GM12878 (cell line): ENCODE measurements around the gene PGAM2. TPM values are rescaled to one million over a fixed set of nuclear protein-coding genes. Genes with fewer than 3 reads are reported as not detected.

ENCODE experiments used
- ATAC-seq: fragments of 200-7000 bp; cut with Tn5 transposase; 3 replicates; pipeline ENCODE4 v1.9.1; 2020; ENCODE audit warnings: mild to moderate bottlenecking, moderate library complexity
- BruUV-seq: library from RNA; stranded (reverse); fragments of 400-500 nt; replicated peaks from 2 replicates; lab custom pipeline; 2021; lab: Mats Ljungman, UMichigan
- CTCF ChIA-PET: fragments of 300-600 bp; sonication (Branson Sonifier 250); formaldehyde crosslinking; extraction: SDS; loops from one replicate; lab custom pipeline; 2021; ENCODE audit warnings: inconsistent platforms; lab: Yijun Ruan, JAX
- POLR2A ChIA-PET: fragments of 350-600 bp; formaldehyde crosslinking; extraction: SDS; loops from one replicate; lab custom pipeline; 2021; ENCODE audit warnings: inconsistent platforms; lab: Charles Lee
- RAD21 ChIA-PET: fragments of 300-600 bp; sonication (Branson Sonifier 250); formaldehyde crosslinking; loops from one replicate; lab custom pipeline; 2023; ENCODE audit warnings: antibody characterized with exemption; ENCODE audit not compliant: unreplicated experiment; lab: Charles Lee
- SMC1A ChIA-PET: fragments of 300-600 bp; sonication (Branson Sonifier 250); formaldehyde crosslinking; loops from one replicate; lab custom pipeline; 2023; ENCODE audit not compliant: unreplicated experiment, uncharacterized antibody; lab: Charles Lee
- DNase-seq: peaks from one replicate; pipeline ENCODE4 v3.0.0-alpha.2; 2011; ENCODE audit warnings: low read depth, low spot score
- FAIRE-seq: peaks from 3 replicates; lab custom pipeline; 2011; peaks lifted over from hg19 to GRCh38; lab: Jason Lieb, UNC
- H2AFZ ChIP-seq: 2 replicates; pipeline ENCODE4 v1.6.0; 2011; ENCODE audit warnings: low read depth, low read length, control low read depth; ENCODE audit not compliant: control insufficient read depth
- H3K27ac ChIP-seq: 2 replicates; pipeline ENCODE4 v1.5.1; 2011; ENCODE audit warnings: control low read depth; ENCODE audit not compliant: control insufficient read depth, insufficient read depth
- H3K27me3 ChIP-seq, 2 experiments: replicated peaks in 1 of 2; 2 replicates each; pipeline versions ENCODE4 v1.6.0 to v1.6.1; 2011; ENCODE audit warnings: low read length in 1 of 2; ENCODE audit not compliant: control insufficient read depth in 2 of 2, insufficient read depth in 2 of 2
- H3K36me3 ChIP-seq, 2 experiments: 2 replicates each; pipeline ENCODE4 v1.5.1; 2011; ENCODE audit warnings: low read length in 1 of 2; ENCODE audit not compliant: control insufficient read depth in 2 of 2, insufficient read depth in 2 of 2
- H3K4me1 ChIP-seq: 2 replicates; pipeline ENCODE4 v1.6.1; 2011; ENCODE audit warnings: mild to moderate bottlenecking, low read length, moderate library complexity, mixed read lengths; ENCODE audit not compliant: control insufficient read depth, insufficient read depth
- H3K4me2 ChIP-seq: 2 replicates; pipeline ENCODE4 v1.6.0; 2011; ENCODE audit warnings: control low read depth; ENCODE audit not compliant: control insufficient read depth, insufficient read depth
- H3K4me3 ChIP-seq: fragments of 200-600 bp; sonication (generic); 2 replicates; pipeline ENCODE4 v1.5.1; 2016
- H3K79me2 ChIP-seq: 2 replicates; pipeline ENCODE4 v1.6.0; 2011; ENCODE audit warnings: low read length; ENCODE audit not compliant: control insufficient read depth, insufficient read depth
- H3K9ac ChIP-seq: 2 replicates; pipeline ENCODE4 v1.8.0; 2011; ENCODE audit warnings: low read length, control low read depth, mixed read lengths; ENCODE audit not compliant: control insufficient read depth, insufficient read depth
- H3K9me3 ChIP-seq: replicated peaks from 3 replicates; pipeline ENCODE4 v1.5.1; 2011; ENCODE audit warnings: mild to moderate bottlenecking, low read length; ENCODE audit not compliant: control insufficient read depth, insufficient read depth
- H4K20me1 ChIP-seq: 2 replicates; pipeline ENCODE4 v1.6.0; 2011; ENCODE audit not compliant: control insufficient read depth, insufficient read depth
- EGR1 ChIP-seq, 2 experiments: IDR thresholded peaks; 1 replicate in 1 of 2; 2 replicates in 1 of 2; pipeline ENCODE4 v1.6.1; 2011 to 2012; ENCODE audit warnings: low read depth in 2 of 2, low read length in 2 of 2, borderline replicate concordance in 1 of 2, mild to moderate bottlenecking in 1 of 2, moderate library complexity in 1 of 2
- JUND ChIP-seq: IDR thresholded peaks from 2 replicates; pipeline ENCODE4 v1.6.1; 2012; ENCODE audit warnings: low read depth, mild to moderate bottlenecking, low read length, improper control_type of control experiment, moderate library complexity
- MEF2B ChIP-seq: fragments of 450-650 bp; IDR thresholded peaks from 2 replicates; pipeline ENCODE4 v1.6.1; 2018; ENCODE audit warnings: mild to moderate bottlenecking, moderate library complexity; ENCODE audit not compliant: partially characterized antibody, poor library complexity, severe bottlenecking
- NFYA ChIP-seq: IDR thresholded peaks from 2 replicates; pipeline ENCODE4 v1.6.1; 2011; ENCODE audit warnings: low read depth, mild to moderate bottlenecking, low read length, improper control_type of control experiment, borderline replicate concordance
- PAX8 ChIP-seq: fragments of 450-650 bp; IDR thresholded peaks from 2 replicates; pipeline ENCODE4 v1.6.1; 2017; ENCODE audit warnings: mild to moderate bottlenecking, moderate library complexity
- TAF1 ChIP-seq: IDR thresholded peaks from 2 replicates; pipeline ENCODE4 v1.6.1; 2011; ENCODE audit warnings: mild to moderate bottlenecking, low read depth, low read length, borderline replicate concordance
- USF2 ChIP-seq: IDR thresholded peaks from 2 replicates; pipeline ENCODE4 v1.6.1; 2011; ENCODE audit warnings: low read depth, low read length, improper control_type of control experiment, borderline replicate concordance
- WGBS: methylation state at CpG from one replicate; pipeline ENCODE4 v1.1.6; 2016; ENCODE audit warnings: low lambda C conversion rate; ENCODE audit not compliant: insufficient replicate concordance, insufficient coverage; ENCODE audit errors: missing lambda C conversion rate; 5-methylcytosine and 5-hydroxymethylcytosine counted together
- in situ Hi-C: fragments of 300-500 bp; cut with MboI; formaldehyde crosslinking; loops from 9 replicates; pipeline ENCODE4 v1.14.3; 2018; ENCODE audit warnings: mixed read lengths
- intact Hi-C: fragments of 100-400 bp; cut with micrococcal nuclease; formaldehyde crosslinking; loops from one replicate; pipeline ENCODE4 v1.14.2; 2022; ENCODE audit not compliant: unreplicated experiment
- polyA plus RNA-seq, 11 experiments: library from polyadenylated mRNA; depleted of rRNA in 4 of 11; unstranded in 6 of 11; stranded (reverse) in 5 of 11; fragments of >200 nt; fragmentation: Nextera tagmentation in 4 of 11; fragmentation: Illumina TruSeq in 1 of 11; extraction: Ambion mirVana in 4 of 11; extraction: Trizol in 1 of 11; gene quantifications; 1 replicate in 1 of 11; 2 replicates in 10 of 11; pipeline versions ENCODE4 v1.2.1 to v1.2.3, GENCODE V29; 2011 to 2016; ENCODE audit warnings: inconsistent platforms in 2 of 11, missing spikeins in 2 of 11, low read depth in 1 of 11
- total RNA-seq, 4 experiments: library from RNA; depleted of rRNA in 3 of 4; stranded (reverse); fragments of >200 nt in 3 of 4; fragmentation: Illumina TruSeq in 1 of 4; extraction: Trizol in 1 of 4; gene quantifications; 2 replicates each; pipeline versions ENCODE4 v1.2.1 to v1.2.3, GENCODE V29; 2013 to 2021
- TF ChIP-seq, protein P1 (sequence below): fragments of 450-650 bp; IDR thresholded peaks from 2 replicates; pipeline ENCODE4 v1.6.1; 2018; ENCODE audit warnings: borderline replicate concordance, mild to moderate bottlenecking; ENCODE audit not compliant: partially characterized antibody
- TF ChIP-seq, protein P2 (sequence below): fragments of 450-650 bp; IDR thresholded peaks from 2 replicates; pipeline ENCODE4 v1.6.1; 2017; ENCODE audit warnings: low read depth, mild to moderate bottlenecking, moderate library complexity

PGAM2 gene
- total and polyA plus RNA-seq, 10 of the 15 experiments (the other 5 are each of a cell fraction or from before 2014, with no cell fraction given): not detected

GRCh38 chr7:44083796-44084195 lies 18.4 kb upstream of the PGAM2 start:
- ChIA-PET SMC1A (interaction anchor here (0.7 to 0.8 kb wide), 2 partner anchors 14 to 111 kb away, joined by 3 read pairs; no protein-coding TSS in a partner anchor), CTCF (interaction anchor here (2.9 kb wide), 1 partner anchor 13 kb away, joined by 9 read pairs; no protein-coding TSS in a partner anchor), POLR2A (no interaction called here), RAD21 (no interaction called here)
- WGBS: 85% methylated on average over 3 of the region's 3 CpGs
- H3K9ac ChIP-seq: no peak overlapping the region
- no peaks in the 10 kb centered on the region for H3K9me3 ChIP-seq
- DNase-seq (no peak), ATAC-seq (no peak), FAIRE-seq (no peak)
- intact Hi-C loops (loop anchor here (2.0 kb wide), 1 partner anchor 39 kb away; the partner anchor contains the start of gene POLD2), in situ Hi-C loops (no loop called here)
- peaks cover 0 to 6% of the 10 kb centered on the region in 2 experiments; a peak in 3 of 4 replicates for H3K36me3 ChIP-seq
- no peak overlapping the region for H3K27ac ChIP-seq
- H3K4me2 ChIP-seq: no peak overlapping the region
- H4K20me1 ChIP-seq: no peaks in the 10 kb centered on the region
- peaks cover 22% of the 10 kb centered on the region for H3K79me2 ChIP-seq
- no peak for TF ChIP-seq PAX8
- no peak for TF ChIP-seq NFYA
- TF ChIP-seq MEF2B: no peak
- TF ChIP-seq TAF1: no peak
- TF ChIP-seq, protein P1, sequence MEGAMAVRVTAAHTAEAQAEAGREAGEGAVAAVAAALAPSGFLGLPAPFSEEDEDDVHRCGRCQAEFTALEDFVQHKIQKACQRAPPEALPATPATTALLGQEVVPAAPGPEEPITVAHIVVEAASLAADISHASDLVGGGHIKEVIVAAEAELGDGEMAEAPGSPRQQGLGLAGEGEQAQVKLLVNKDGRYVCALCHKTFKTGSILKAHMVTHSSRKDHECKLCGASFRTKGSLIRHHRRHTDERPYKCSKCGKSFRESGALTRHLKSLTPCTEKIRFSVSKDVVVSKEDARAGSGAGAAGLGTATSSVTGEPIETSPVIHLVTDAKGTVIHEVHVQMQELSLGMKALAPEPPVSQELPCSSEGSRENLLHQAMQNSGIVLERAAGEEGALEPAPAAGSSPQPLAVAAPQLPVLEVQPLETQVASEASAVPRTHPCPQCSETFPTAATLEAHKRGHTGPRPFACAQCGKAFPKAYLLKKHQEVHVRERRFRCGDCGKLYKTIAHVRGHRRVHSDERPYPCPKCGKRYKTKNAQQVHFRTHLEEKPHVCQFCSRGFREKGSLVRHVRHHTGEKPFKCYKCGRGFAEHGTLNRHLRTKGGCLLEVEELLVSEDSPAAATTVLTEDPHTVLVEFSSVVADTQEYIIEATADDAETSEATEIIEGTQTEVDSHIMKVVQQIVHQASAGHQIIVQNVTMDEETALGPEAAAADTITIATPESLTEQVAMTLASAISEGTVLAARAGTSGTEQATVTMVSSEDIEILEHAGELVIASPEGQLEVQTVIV: no peak
- TF ChIP-seq, protein P2, sequence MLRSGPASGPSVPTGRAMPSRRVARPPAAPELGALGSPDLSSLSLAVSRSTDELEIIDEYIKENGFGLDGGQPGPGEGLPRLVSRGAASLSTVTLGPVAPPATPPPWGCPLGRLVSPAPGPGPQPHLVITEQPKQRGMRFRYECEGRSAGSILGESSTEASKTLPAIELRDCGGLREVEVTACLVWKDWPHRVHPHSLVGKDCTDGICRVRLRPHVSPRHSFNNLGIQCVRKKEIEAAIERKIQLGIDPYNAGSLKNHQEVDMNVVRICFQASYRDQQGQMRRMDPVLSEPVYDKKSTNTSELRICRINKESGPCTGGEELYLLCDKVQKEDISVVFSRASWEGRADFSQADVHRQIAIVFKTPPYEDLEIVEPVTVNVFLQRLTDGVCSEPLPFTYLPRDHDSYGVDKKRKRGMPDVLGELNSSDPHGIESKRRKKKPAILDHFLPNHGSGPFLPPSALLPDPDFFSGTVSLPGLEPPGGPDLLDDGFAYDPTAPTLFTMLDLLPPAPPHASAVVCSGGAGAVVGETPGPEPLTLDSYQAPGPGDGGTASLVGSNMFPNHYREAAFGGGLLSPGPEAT: no peak
- no peak for TF ChIP-seq JUND
- TF ChIP-seq EGR1 (IDR thresholded peaks at IDR 0.05; ENCODE audit: borderline replicate concordance in 1 of 2, low read depth in 2 of 2, low read length in 2 of 2): no peak
- TF ChIP-seq USF2: no peak
- H3K4me3 ChIP-seq: no peak overlapping the region
- no peak overlapping the region for H2AFZ ChIP-seq
- no peaks in the 10 kb centered on the region for H3K27me3 ChIP-seq
- no TSS peak for BruUV-seq
- peaks cover 14% of the 10 kb centered on the region for H3K4me1 ChIP-seq
